ENCODE data around the gene PXDN. TPM values are rescaled to one million over a fixed set of nuclear protein-coding genes. Genes with fewer than 3 reads are reported as not detected.

Gene PXDN
- total and polyA plus RNA-seq, 4 donors: 42.8 to 69.7 (median 59.7) TPM

DNA sequence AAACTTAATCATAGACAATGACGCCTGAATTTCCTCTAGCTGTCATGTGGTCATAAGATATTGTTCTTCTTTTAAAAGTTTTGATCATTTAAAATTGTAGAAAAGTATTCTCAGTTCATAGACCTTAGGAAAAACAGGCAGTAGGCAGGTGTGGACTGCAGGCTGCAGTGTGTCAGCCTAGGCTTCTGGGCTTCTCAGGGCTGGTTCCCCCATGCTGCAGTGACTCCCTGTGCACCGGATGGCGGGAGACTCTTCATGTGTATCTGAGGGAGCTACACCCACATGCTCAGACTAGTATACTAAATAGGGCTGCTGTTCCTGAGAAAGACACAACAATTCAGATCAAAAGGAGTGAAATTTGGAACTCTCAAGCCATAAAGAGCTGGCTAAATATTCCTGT, 72.4 kb downstream of the PXDN start:
- DNase-seq (ENCODE audit: low read depth in 4 of 6, low spot score in 6 of 6): no peak
- no peaks in the 10 kb centered on the region for H3K27me3 ChIP-seq (ENCODE audit: control insufficient read depth, insufficient read depth, low read length)
- H3K4me1 ChIP-seq (ENCODE audit: control insufficient read depth, insufficient read depth, low read length): no peaks in the 10 kb centered on the region
- no peak overlapping the region for H3K4me3 ChIP-seq (ENCODE audit: low read depth, low read length)
- no peak overlapping the region for H3K27ac ChIP-seq (ENCODE audit: low read depth, low read length)
- no CpG with 5 or more reads among the region's 3 CpGs for WGBS (ENCODE audit: insufficient coverage)
- H3K36me3 ChIP-seq (ENCODE audit: control insufficient read depth, insufficient read depth, low read length): peaks cover 41% of the 10 kb centered on the region
- H3K9me3 ChIP-seq (ENCODE audit: control insufficient read depth, insufficient read depth, low read length): no peaks in the 10 kb centered on the region

GRCh38 chr2:1670636-1671035, 73.7 kb downstream of the PXDN start:
- Histone ChIP-seq H3K4me1 (ENCODE audit: control insufficient read depth, insufficient read depth, low read length) (no peaks in the 10 kb centered on the region), H3K27ac (ENCODE audit: low read depth, low read length) (no peak overlapping the region), H3K27me3 (ENCODE audit: control insufficient read depth, insufficient read depth, low read length) (no peaks in the 10 kb centered on the region), H3K36me3 (ENCODE audit: control insufficient read depth, insufficient read depth, low read length) (peaks cover 35% of the 10 kb centered on the region), H3K4me3 (ENCODE audit: low read depth, low read length) (no peak overlapping the region), H3K9me3 (ENCODE audit: control insufficient read depth, insufficient read depth, low read length) (no peaks in the 10 kb centered on the region)
- 93% methylated on average over 2 of the region's 6 CpGs for WGBS (ENCODE audit: insufficient coverage)
- DNase-seq (ENCODE audit: low read depth in 4 of 6, low spot score in 6 of 6): no peak

DNA sequence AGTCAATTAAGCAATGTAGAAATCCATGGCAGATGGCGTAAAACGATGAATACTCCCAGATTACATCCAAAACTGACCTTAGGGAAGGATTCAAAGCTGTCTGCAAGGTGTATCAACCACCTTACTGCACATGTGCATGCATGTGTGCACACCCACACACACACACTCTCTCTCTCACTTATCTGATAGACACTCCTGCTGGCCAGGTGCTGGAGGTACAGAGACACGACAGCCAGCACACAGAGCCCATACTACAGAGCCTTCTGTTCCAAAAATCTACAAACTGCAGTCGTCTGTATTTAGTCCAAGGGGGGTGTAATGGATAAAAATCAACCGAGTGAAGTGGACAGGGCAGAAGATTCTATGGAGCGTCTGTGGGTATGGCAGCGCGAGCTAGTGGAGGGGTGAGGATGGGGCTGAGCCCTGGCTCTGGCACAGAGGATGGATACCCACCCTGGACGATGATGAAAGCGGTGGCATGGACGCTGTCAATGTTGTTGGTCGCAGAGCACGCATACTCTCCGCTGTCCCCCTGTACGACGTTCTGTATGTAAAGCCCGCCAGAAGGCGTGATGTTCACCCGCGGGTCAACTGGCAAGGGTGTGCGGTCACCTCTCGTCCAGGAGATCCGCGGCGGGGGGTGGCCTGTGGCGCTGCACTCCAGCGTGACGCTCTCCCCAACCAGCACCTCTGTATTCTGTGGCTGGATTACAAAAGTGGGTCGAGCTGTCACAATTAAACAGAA, 78.4 kb downstream of the PXDN start:
- peaks cover 48% of the 10 kb centered on the region for H3K36me3 ChIP-seq (ENCODE audit: control insufficient read depth, insufficient read depth, low read length)
- WGBS (ENCODE audit: insufficient coverage): 90% methylated on average over 20 of the region's 29 CpGs

DNA sequence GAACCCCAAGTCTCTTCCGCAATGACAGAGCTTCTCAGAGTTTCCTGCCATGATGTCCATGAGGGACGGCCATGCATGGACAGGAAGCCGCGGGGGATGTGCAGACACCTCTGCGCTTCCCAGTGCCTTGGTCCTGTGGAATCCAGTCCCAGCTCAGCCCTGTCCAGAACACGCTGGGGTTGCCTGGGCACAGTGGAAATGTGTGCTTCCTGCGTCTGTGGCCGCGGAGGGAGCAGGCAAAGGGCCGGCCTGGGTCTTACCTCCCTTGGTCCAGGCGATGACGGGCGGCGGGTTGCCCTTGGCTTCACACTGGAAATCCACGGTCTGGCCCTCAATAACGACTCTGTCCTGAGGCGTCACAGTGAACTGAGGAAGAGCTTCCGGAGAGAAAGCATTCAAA, 79.6 kb downstream of the PXDN start:
- Histone ChIP-seq H3K4me3 (ENCODE audit: low read depth, low read length) (no peak overlapping the region), H3K4me1 (ENCODE audit: control insufficient read depth, insufficient read depth, low read length) (no peaks in the 10 kb centered on the region), H3K27me3 (ENCODE audit: control insufficient read depth, insufficient read depth, low read length) (no peaks in the 10 kb centered on the region), H3K9me3 (ENCODE audit: control insufficient read depth, insufficient read depth, low read length) (no peaks in the 10 kb centered on the region), H3K27ac (ENCODE audit: low read depth, low read length) (no peak overlapping the region), H3K36me3 (ENCODE audit: control insufficient read depth, insufficient read depth, low read length) (peaks cover 60% of the 10 kb centered on the region)
- no peak for DNase-seq (ENCODE audit: low read depth in 4 of 6, low spot score in 6 of 6)
- WGBS (ENCODE audit: insufficient coverage): 95% methylated on average over 18 of the region's 18 CpGs

More for the DNA sequence above, 78.4 kb downstream of the PXDN start:
- no peaks in the 10 kb centered on the region for H3K9me3 ChIP-seq (ENCODE audit: control insufficient read depth, insufficient read depth, low read length)
- no peaks in the 10 kb centered on the region for H3K4me1 ChIP-seq (ENCODE audit: control insufficient read depth, insufficient read depth, low read length)
- no peak overlapping the region for H3K4me3 ChIP-seq (ENCODE audit: low read depth, low read length)
- H3K27ac ChIP-seq (ENCODE audit: low read depth, low read length): no peak overlapping the region
- peak in 1 of 6 donors; percentile 78 for DNase-seq (ENCODE audit: low read depth in 4 of 6, low spot score in 6 of 6)
- no peaks in the 10 kb centered on the region for H3K27me3 ChIP-seq (ENCODE audit: control insufficient read depth, insufficient read depth, low read length)

- Histone ChIP-seq H3K9me3 (ENCODE audit: control insufficient read depth, insufficient read depth, low read length) (no peaks in the 10 kb centered on the region), H3K4me1 (ENCODE audit: control insufficient read depth, insufficient read depth, low read length) (no peaks in the 10 kb centered on the region), H3K27me3 (ENCODE audit: control insufficient read depth, insufficient read depth, low read length) (no peaks in the 10 kb centered on the region), H3K4me3 (ENCODE audit: low read depth, low read length) (no peak overlapping the region), H3K36me3 (ENCODE audit: control insufficient read depth, insufficient read depth, low read length) (peaks cover 61% of the 10 kb centered on the region), H3K27ac (ENCODE audit: low read depth, low read length) (no peak overlapping the region)
- 83% methylated on average over 6 of the region's 9 CpGs for WGBS (ENCODE audit: insufficient coverage)
- DNase-seq (ENCODE audit: low read depth in 4 of 6, low spot score in 6 of 6): no peak
Measured at GRCh38 chr2:1664076-1664605, 80.2 kb downstream of the PXDN start.

GRCh38 chr2:1663621-1664020, 80.7 kb downstream of the PXDN start:
- no peak for DNase-seq (ENCODE audit: low read depth in 4 of 6, low spot score in 6 of 6)
- H3K27me3 ChIP-seq (ENCODE audit: control insufficient read depth, insufficient read depth, low read length): no peaks in the 10 kb centered on the region
- H3K4me1 ChIP-seq (ENCODE audit: control insufficient read depth, insufficient read depth, low read length): no peaks in the 10 kb centered on the region
- no peak overlapping the region for H3K4me3 ChIP-seq (ENCODE audit: low read depth, low read length)
- no peaks in the 10 kb centered on the region for H3K9me3 ChIP-seq (ENCODE audit: control insufficient read depth, insufficient read depth, low read length)
- H3K36me3 ChIP-seq (ENCODE audit: control insufficient read depth, insufficient read depth, low read length): peaks cover 64% of the 10 kb centered on the region
- no peak overlapping the region for H3K27ac ChIP-seq (ENCODE audit: low read depth, low read length)
- WGBS (ENCODE audit: insufficient coverage): 95% methylated on average over 12 of the region's 16 CpGs

GRCh38 chr2:1662606-1663180, 81.6 kb downstream of the PXDN start:
- Histone ChIP-seq H3K27me3 (ENCODE audit: control insufficient read depth, insufficient read depth, low read length) (no peaks in the 10 kb centered on the region), H3K4me1 (ENCODE audit: control insufficient read depth, insufficient read depth, low read length) (peaks cover 3% of the 10 kb centered on the region), H3K36me3 (ENCODE audit: control insufficient read depth, insufficient read depth, low read length) (peaks cover 73% of the 10 kb centered on the region), H3K4me3 (ENCODE audit: low read depth, low read length) (no peak overlapping the region), H3K9me3 (ENCODE audit: control insufficient read depth, insufficient read depth, low read length) (no peaks in the 10 kb centered on the region), H3K27ac (ENCODE audit: low read depth, low read length) (no peak overlapping the region)
- WGBS (ENCODE audit: insufficient coverage): 95% methylated on average over 17 of the region's 19 CpGs
- no peak for DNase-seq (ENCODE audit: low read depth in 4 of 6, low spot score in 6 of 6)

- H3K36me3 ChIP-seq (ENCODE audit: control insufficient read depth, insufficient read depth, low read length): peaks cover 79% of the 10 kb centered on the region
- H3K27ac ChIP-seq (ENCODE audit: low read depth, low read length): no peak overlapping the region
- peaks cover 3% of the 10 kb centered on the region for H3K4me1 ChIP-seq (ENCODE audit: control insufficient read depth, insufficient read depth, low read length)
- H3K4me3 ChIP-seq (ENCODE audit: low read depth, low read length): no peak overlapping the region
- WGBS (ENCODE audit: insufficient coverage): 94% methylated on average over 18 of the region's 19 CpGs
- no peaks in the 10 kb centered on the region for H3K9me3 ChIP-seq (ENCODE audit: control insufficient read depth, insufficient read depth, low read length)
- H3K27me3 ChIP-seq (ENCODE audit: control insufficient read depth, insufficient read depth, low read length): no peaks in the 10 kb centered on the region
- no peak for DNase-seq (ENCODE audit: low read depth in 4 of 6, low spot score in 6 of 6)
Measured at GRCh38 chr2:1661891-1662605, 82.3 kb downstream of the PXDN start.

DNA sequence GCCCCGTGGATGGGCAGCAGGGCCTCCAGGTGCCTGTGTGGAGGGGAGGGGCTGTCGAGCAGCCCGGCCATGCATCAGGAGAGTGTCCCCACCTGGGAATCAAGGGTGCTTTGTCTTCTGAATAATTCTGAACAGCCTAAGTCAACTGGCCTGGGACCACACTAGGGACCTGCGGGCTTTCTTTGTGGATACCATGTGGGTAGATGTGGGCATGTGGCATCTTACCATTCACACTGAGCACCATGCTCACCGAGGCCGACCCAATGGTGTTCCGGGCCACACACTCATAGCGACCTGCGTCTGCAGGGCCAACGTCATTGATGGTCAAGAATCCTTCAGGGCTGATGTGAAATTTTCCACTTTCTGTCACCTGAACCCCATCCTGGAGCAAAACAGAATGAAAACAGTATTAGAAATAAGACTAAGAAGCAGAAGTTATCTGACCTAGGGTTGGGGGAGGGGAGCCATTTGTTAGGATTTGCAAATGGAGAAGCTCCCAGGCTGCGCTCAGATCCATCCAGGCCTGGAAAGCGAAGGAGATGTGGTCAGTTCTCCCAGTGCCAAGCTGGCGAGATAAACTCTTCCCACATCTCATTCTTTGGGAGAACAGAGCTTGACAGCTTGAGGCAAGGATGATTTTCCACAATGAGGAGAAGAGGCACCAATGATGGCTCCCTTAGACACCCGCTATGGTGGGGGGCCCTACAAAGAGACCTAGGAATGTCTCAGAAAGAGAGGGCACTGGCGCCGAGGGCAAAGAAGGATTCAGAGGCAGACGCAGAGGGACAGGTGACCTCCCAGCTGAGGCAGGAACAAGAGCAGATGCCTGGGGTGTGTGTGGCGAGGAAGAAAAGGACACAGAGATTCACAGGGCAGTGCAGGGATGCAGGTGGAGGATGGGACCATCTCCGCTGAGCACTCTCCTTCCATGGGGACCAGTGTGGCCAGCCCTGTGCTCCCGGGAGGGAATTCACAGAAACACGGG, 83.4 kb downstream of the PXDN start:
- Histone ChIP-seq H3K4me3 (ENCODE audit: low read depth, low read length) (no peak overlapping the region), H3K36me3 (ENCODE audit: control insufficient read depth, insufficient read depth, low read length) (peaks cover 78% of the 10 kb centered on the region), H3K4me1 (ENCODE audit: control insufficient read depth, insufficient read depth, low read length) (peaks cover 3% of the 10 kb centered on the region), H3K9me3 (ENCODE audit: control insufficient read depth, insufficient read depth, low read length) (no peaks in the 10 kb centered on the region), H3K27ac (ENCODE audit: low read depth, low read length) (no peak overlapping the region), H3K27me3 (ENCODE audit: control insufficient read depth, insufficient read depth, low read length) (no peaks in the 10 kb centered on the region)
- DNase-seq (ENCODE audit: low read depth in 4 of 6, low spot score in 6 of 6): no peak
- WGBS (ENCODE audit: insufficient coverage): 93% methylated on average over 14 of the region's 21 CpGs

All from spinal cord (tissue), 10 donors.